Activated CD4-positive, alpha-beta T cell treated with anti-CD3 and anti-CD28 coated beads, Interleukin-2, amount 50 U/mL, for 16 hours (primary cell): ENCODE results near the gene DHX29.
"Not testable (repeated sequence)": the region's sequence is repeated elsewhere in the genome, so short reads cannot be mapped to it uniquely, and the experiment has no call there.

ENCODE experiments used
- DNase-seq: peaks from one replicate; pipeline ENCODE4 v3.0.0-alpha.2; 2020

The DHX29 gene, protein sequence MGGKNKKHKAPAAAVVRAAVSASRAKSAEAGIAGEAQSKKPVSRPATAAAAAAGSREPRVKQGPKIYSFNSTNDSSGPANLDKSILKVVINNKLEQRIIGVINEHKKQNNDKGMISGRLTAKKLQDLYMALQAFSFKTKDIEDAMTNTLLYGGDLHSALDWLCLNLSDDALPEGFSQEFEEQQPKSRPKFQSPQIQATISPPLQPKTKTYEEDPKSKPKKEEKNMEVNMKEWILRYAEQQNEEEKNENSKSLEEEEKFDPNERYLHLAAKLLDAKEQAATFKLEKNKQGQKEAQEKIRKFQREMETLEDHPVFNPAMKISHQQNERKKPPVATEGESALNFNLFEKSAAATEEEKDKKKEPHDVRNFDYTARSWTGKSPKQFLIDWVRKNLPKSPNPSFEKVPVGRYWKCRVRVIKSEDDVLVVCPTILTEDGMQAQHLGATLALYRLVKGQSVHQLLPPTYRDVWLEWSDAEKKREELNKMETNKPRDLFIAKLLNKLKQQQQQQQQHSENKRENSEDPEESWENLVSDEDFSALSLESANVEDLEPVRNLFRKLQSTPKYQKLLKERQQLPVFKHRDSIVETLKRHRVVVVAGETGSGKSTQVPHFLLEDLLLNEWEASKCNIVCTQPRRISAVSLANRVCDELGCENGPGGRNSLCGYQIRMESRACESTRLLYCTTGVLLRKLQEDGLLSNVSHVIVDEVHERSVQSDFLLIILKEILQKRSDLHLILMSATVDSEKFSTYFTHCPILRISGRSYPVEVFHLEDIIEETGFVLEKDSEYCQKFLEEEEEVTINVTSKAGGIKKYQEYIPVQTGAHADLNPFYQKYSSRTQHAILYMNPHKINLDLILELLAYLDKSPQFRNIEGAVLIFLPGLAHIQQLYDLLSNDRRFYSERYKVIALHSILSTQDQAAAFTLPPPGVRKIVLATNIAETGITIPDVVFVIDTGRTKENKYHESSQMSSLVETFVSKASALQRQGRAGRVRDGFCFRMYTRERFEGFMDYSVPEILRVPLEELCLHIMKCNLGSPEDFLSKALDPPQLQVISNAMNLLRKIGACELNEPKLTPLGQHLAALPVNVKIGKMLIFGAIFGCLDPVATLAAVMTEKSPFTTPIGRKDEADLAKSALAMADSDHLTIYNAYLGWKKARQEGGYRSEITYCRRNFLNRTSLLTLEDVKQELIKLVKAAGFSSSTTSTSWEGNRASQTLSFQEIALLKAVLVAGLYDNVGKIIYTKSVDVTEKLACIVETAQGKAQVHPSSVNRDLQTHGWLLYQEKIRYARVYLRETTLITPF (N-terminal part only)

GRCh38 chr5:55307383-55308253 lies at the start of gene DHX29, which contains the start of gene MTREX:
TSS of gene DHX29 (minus strand) at chr5:55307694. CDS start at chr5:55307573, 121 bp downstream.
TSS of gene MTREX (plus strand) at chr5:55307989. CDS start at chr5:55308014, 25 bp downstream.
- DNase-seq = peak; percentile 91

DNA sequence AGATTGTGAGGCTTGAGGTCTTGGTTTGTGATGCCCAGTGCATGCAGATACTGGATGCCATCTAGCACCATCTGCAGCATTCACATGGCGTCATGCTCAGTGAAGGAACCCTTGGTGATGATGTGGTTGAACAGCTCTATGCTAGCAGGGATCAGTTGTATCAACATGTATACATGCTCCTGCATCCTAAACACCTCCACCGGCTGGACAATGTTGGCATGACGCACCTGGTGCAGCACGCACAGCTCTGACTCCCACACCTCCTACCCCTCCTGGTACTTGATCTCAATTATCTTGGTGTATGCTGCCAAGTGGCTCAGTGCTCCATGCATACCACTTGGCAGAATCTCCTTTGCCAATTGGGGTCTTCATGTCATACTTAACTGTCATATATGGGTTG lies 49.4 kb upstream of the DHX29 start:
- no peak for DNase-seq

GRCh38 chr5:55350754-55351153 lies 43.3 kb upstream of the DHX29 start:
- no peak for DNase-seq

DNA sequence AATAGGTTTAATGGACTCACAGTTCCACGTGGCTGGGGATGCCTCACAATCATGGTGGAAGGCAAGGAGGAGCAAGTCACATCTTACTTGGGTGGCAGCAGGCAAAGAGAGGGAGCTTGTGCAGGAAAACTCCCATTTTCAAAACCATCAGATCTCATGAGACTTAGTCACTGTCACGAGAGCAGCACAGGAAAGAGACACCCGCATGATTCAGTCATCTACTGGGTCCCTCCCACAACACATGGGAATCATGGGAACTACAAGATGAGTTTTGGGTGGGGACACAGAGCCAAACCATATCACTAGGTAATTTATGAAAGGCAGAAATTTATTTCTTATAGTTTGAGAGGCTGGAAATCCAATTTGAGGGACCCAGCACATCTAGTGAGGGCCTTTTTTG lies 40.3 kb upstream of the DHX29 start:
- DNase-seq = no peak

DNA sequence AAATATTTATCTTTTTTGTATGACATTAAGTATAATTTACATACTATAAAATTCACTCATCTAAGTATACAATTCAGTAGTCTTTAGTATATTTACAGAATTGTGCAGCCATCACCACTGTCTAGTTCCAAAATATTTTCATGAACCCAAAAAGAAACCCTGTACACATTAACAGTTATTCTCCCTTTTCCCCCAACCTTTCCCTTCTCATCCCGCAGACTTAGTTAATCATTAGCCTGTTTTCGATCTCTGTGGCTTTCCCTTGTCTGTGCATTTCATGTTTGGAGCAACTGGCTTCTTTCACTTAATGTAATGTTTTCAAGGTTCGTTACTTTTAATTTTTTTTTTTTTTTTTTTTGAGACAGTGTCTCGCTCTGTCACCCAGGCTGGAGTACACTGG lies 37.8 kb upstream of the DHX29 start:
- no peak for DNase-seq

DNA sequence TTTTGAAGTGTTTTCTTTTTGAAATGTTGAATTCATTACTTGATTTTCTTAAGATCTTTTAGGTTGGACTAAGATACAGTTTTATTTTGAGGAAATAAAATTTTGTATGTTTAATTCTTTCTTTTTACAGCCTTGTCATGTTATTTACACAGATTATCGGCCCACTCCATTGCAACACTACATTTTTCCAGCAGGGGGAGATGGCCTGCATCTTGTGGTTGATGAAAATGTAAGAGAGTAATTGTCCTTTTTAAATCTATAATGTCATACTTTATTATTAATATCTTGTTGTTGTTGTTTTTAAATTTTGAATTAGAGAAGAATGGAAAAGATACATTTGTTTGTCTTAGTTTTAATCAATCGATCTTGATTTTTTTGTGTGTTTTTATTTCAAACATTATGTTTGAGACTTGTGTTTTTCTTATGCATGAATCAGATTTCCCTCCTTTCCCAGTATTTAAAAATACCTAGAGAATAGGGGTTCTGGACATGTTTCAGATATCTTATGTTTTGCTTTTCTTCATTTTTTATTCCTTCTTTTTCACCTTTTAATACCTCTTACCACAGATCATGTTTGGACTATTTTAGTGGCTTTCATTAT lies 37.0 kb upstream of the DHX29 start:
- DNase-seq = peak; percentile 61

GRCh38 chr5:55343609-55344008 lies 36.1 kb upstream of the DHX29 start:
- no peak for DNase-seq

- DNase-seq = no peak
Measured at GRCh38 chr5:55343107-55343506, 35.6 kb upstream of the DHX29 start.

- DNase-seq = peak; percentile 65
Measured at GRCh38 chr5:55338810-55339243, 31.3 kb upstream of the DHX29 start.

DNA sequence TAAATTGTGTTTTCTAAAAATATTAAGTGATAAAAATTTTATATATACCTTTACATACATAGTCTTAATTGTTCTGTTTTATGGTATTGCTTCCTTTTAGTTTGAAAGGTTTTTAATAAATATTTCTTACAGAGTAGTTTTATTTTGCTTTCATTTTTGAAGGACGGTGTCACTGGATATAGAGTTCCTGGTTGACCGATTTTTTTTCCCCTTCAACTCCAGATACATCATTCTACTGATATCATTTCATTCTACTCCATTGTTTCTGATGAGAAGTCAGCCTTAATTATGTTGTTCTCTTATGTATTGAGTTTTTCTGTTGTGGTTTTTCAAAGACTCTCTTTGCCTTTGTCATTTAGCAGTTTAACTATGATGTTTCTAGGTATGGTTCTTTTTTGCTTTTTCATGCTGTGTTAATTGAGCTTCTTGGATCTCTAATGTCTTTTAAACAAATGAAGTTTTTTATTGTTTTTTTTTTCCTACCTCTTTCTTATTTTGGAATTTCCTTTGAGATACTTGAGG lies 30.7 kb upstream of the DHX29 start:
- DNase-seq = no peak

- no peak for DNase-seq
Measured at GRCh38 chr5:55333811-55334210, 26.3 kb upstream of the DHX29 start.

DNA sequence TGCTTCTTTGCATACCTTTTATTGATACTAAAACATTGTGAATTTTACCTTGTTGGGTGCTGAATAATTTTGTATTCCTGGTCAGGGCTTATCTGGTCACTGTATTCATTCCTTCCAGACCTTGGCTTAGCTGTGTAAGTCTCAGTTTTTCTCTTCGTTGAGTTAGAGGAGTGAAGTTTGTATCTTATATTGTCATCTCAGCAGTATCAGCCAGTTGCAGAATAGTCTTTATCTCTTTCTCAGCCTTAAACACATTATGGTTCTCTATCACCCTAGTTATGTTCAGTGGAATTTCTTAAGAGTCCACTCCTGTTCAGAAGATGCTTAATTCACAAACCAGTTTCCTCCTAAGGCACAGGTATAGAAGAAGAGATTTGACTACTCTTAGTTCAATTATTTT lies 25.5 kb upstream of the DHX29 start:
- no peak for DNase-seq

DNA sequence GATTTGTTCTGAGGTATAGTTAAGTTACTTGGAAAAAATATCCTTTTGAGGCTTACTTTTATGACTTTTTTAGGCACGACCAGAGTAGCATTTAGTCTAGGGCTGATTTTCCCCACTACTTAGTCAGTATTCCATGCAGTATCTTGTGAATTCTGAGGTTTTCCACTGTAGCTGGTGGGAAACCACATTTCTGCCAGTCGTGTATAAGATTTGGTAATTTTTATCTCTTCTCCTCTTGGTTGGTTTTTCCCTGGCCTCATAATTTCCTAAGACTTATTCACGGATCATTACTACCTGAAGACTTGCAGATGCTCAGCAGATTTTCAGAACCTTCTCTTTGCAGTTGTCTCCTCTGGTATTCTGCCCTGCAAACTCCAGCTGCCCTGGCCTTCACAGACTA lies 23.8 kb upstream of the DHX29 start:
- DNase-seq = no peak

DNA sequence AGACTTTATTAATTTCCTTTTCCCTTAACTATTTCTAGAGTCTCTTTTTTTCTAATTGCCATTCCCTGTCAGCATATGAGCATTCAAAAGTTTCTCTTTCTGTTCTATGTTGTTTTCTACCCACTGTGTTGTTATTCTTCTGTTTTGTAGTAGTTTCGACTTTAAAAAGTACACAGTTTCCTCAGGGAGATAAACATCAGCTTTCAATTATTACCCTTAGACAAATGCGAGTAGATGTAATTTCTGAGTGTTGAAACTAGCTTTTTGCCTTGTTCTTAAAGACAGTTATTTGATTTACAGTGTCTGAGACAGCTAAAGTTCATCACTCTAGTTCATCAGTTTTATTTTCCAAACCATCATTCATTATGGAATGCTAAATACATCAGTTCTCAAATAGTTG lies 19.8 kb upstream of the DHX29 start:
- no peak for DNase-seq

- DNase-seq = no peak
Measured at GRCh38 chr5:55325621-55326020, 18.1 kb upstream of the DHX29 start.

- peak; percentile 48 for DNase-seq
Measured at GRCh38 chr5:55324815-55325418, 17.4 kb upstream of the DHX29 start.

- DNase-seq = no peak
Measured at GRCh38 chr5:55324006-55324405, 16.5 kb upstream of the DHX29 start.

DNA sequence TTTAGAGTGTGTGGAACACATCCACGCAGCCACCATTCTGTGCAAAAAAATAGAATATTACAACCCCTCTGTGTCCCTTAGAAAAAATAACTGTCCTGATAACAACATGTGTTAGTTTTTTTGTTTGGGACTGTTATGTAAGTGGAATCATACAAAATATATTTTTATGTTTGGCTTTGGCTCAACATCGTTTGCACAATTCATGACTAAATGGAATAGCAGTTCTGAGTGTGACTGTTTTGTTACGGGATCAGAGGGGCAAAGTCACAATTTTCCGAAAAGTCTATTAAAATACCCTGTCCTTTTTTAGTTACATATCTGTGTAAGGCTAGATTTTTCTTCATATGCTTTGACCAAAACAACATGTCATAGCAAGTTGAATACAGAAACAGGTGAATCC lies 13.1 kb upstream of the DHX29 start:
- no peak for DNase-seq

DNA sequence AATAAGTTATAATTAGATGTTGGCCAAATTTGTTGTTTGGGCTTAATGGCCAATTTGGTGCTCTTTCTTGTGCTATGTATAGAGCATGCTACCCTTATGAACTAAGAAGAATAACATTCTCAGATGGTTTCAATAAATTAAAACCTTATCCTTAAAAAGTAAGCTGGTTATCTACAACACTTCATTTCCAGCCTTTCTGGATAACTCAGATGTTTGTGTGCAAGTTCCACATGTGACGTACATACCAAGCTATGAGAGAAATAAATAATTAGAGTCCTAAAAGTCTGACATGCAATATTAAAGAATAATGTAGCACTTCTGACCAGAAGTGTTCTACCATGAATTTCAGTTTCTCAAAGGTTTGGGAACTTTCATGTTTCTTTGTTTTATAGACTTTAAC lies 12.0 kb upstream of the DHX29 start:
- no peak for DNase-seq

DNA sequence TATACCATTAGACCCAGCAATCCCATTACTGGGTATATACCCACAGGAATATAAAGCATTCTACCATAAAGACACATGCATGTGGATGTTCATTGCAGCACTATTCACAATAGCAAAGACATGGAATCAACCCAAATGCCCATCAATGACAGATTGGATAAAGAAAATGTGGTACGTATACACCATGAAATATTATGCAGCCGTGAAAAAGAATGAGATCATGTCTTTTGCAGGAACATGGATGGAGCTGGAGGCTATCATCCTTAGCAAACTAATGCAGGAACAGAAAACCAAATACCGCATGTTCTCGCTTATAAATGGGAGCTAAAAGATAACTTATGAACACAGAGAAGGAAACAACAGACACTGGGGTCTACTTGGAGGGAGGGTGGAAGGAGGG lies 10.7 kb upstream of the DHX29 start:
- not testable (repeated sequence) for DNase-seq

GRCh38 chr5:55316837-55317236 lies 9.3 kb upstream of the DHX29 start:
- no peak for DNase-seq
